Upper lobe of right lung (tissue), 1 donor: ENCODE results near the gene VPS13D. TPM values are rescaled to one million over a fixed set of nuclear protein-coding genes. Genes with fewer than 3 reads are reported as not detected.

ENCODE experiments used
- ATAC-seq: fragments of 200-7000 bp; cut with Tn5 transposase; one replicate; pipeline ENCODE4 v1.9.1; 2020; ENCODE audit warnings: mild to moderate bottlenecking, moderate library complexity
- DNase-seq: peaks from one replicate; pipeline ENCODE4 v3.0.0-alpha.2; 2020
- H3K27ac ChIP-seq: fragments of 200-600 bp; one replicate; pipeline ENCODE4 v1.8.0; 2022
- H3K27me3 ChIP-seq: fragments of 200-600 bp; one replicate; pipeline ENCODE4 v1.8.0; 2022; ENCODE audit warnings: mild to moderate bottlenecking
- H3K36me3 ChIP-seq: fragments of 200-600 bp; one replicate; pipeline ENCODE4 v1.8.0; 2022
- H3K4me1 ChIP-seq: fragments of 200-600 bp; one replicate; pipeline ENCODE4 v1.8.0; 2022
- H3K4me3 ChIP-seq: fragments of 200-600 bp; one replicate; pipeline ENCODE4 v1.8.0; 2022; ENCODE audit warnings: mild to moderate bottlenecking
- H3K9me3 ChIP-seq: fragments of 200-600 bp; one replicate; pipeline ENCODE4 v1.8.0; 2022
- CTCF ChIP-seq: fragments of 200-600 bp; IDR thresholded peaks from one replicate; pipeline ENCODE4 v1.8.0; 2022; ENCODE audit warnings: antibody characterized with exemption
- intact Hi-C: fragments of 100-400 bp; cut with DNase I; formaldehyde crosslinking; loops from one replicate; pipeline ENCODE4 v1.11.0; 2022
- total RNA-seq: library from RNA; stranded (reverse); fragmentation: NEBNext Ultra II Directional; extraction: Animal tissue kit (Norgen Biotek cat#: 25700); gene quantifications from one replicate; pipeline ENCODE4 v1.2.1, GENCODE V29; 2021
- donor health status: DM: no; HTN: yes; CAD: no; lungs with severe emphysema.

The VPS13D gene
- total RNA-seq, 1 donor from 2014 or later: 74.7 TPM

- Histone ChIP-seq H3K4me1 (peaks cover 15% of the 10 kb centered on the region), H3K36me3 (peaks cover 55% of the 10 kb centered on the region), H3K4me3 (no peak overlapping the region), H3K27ac (no peak overlapping the region), H3K9me3 (no peaks in the 10 kb centered on the region), H3K27me3 (no peaks in the 10 kb centered on the region)
- DNase-seq (no peak), ATAC-seq (no peak)
- intact Hi-C loops: no loop called here
- no peak for TF ChIP-seq CTCF
Observed at GRCh38 chr1:12336413-12336812, 106.6 kb downstream of the VPS13D start.

GRCh38 chr1:12338017-12338416, 108.2 kb downstream of the VPS13D start:
- no peak for TF ChIP-seq CTCF
- Histone ChIP-seq H3K27me3 (no peaks in the 10 kb centered on the region), H3K9me3 (no peaks in the 10 kb centered on the region), H3K4me3 (no peak overlapping the region), H3K4me1 (peaks cover 15% of the 10 kb centered on the region), H3K36me3 (peaks cover 44% of the 10 kb centered on the region), H3K27ac (no peak overlapping the region)
- ATAC-seq (no peak), DNase-seq (no peak)
- intact Hi-C loops: no loop called here

DNA sequence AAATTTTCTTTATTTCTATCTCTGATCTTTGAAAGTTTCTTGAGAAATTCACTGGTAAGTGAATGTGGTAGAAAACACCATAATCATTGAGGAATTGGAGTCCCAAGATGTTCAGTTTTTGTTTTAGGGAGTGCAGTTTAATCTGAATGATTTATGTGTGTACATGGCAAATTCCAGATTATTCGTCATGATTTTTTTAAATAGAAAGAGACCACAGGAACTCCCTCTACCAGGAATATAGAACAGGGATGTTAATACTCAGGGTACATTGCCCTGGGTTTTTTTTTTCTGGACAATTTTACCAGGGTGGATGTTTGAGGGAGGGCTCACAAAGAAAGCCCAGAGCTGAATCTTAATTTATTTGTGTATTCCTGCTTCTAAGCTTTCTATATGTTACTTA, 109.0 kb downstream of the VPS13D start:
- no peak overlapping the region for H3K27ac ChIP-seq
- no peaks in the 10 kb centered on the region for H3K27me3 ChIP-seq
- DNase-seq: no peak
- TF ChIP-seq CTCF: no peak
- ATAC-seq: no peak
- no peak overlapping the region for H3K4me3 ChIP-seq
- peaks cover 40% of the 10 kb centered on the region for H3K36me3 ChIP-seq
- no peaks in the 10 kb centered on the region for H3K9me3 ChIP-seq
- H3K4me1 ChIP-seq: peaks cover 19% of the 10 kb centered on the region
- intact Hi-C loops: no loop called here

DNA sequence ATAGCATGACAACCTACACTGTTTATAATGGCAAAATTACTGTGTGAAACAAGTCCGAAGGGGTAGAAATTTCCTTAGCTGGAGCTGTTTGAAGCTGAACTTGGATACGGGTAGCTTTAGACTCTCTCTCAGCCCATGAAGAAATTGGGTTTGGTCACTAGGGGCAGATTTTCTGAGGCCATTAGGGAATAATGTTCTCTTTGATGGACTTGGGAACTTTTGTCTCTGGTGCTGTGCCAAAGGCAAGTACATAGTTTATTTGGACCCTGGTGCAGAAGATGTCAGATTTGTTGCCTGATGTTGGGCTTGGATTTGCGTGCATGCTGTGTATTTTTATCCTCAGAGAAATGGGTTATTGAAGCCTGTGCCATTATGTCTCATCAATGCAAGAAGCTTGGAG, 109.6 kb downstream of the VPS13D start:
- Histone ChIP-seq H3K36me3 (peaks cover 34% of the 10 kb centered on the region), H3K4me1 (peaks cover 25% of the 10 kb centered on the region)
- no peak for TF ChIP-seq CTCF

DNA sequence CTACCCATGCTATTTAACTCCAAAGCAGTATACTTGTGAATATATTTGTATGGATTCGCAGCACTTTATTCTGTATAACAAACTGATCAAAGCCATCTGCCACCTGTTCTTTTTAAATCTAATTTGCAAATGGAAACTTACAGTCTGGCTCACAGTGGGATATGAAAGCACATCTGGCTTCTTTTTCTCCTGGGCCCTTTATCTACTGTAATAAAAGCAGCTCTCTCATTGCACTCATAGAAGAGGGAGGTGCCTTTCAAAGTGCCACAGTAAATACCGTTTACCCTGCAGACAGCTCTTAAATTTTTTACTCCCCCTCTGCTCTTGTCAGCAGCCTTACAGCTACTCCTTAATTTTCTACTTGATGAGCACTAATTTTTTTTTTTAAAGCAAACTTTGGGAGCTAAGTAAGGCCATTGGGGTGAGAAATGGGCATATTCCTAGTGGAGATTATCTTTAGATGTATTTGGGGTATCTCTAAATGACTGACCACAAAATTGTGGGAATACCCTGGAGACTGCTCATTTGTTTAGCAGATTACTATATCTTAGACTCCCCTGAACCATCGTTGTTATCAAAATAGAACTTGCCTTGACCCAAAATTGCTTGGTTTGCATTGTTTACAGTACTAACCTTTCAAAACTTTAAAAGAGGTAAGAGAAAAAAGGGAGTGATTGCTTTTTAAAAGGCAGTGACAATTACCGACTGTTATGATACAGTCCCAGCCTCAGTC, 110.1 kb downstream of the VPS13D start:
- TF ChIP-seq CTCF: no peak
- Histone ChIP-seq H3K27me3 (no peaks in the 10 kb centered on the region), H3K36me3 (peaks cover 28% of the 10 kb centered on the region), H3K4me3 (no peak overlapping the region), H3K27ac (no peak overlapping the region), H3K4me1 (peaks cover 31% of the 10 kb centered on the region), H3K9me3 (no peaks in the 10 kb centered on the region)
- intact Hi-C loops: no loop called here
- DNase-seq (no peak), ATAC-seq (no peak)

More for the DNA sequence above, 109.6 kb downstream of the VPS13D start:
- no peak for ATAC-seq
- no peaks in the 10 kb centered on the region for H3K27me3 ChIP-seq
- intact Hi-C loops: no loop called here
- H3K27ac ChIP-seq: no peak overlapping the region
- H3K4me3 ChIP-seq: no peak overlapping the region
- H3K9me3 ChIP-seq: no peaks in the 10 kb centered on the region
- no peak for DNase-seq

DNA sequence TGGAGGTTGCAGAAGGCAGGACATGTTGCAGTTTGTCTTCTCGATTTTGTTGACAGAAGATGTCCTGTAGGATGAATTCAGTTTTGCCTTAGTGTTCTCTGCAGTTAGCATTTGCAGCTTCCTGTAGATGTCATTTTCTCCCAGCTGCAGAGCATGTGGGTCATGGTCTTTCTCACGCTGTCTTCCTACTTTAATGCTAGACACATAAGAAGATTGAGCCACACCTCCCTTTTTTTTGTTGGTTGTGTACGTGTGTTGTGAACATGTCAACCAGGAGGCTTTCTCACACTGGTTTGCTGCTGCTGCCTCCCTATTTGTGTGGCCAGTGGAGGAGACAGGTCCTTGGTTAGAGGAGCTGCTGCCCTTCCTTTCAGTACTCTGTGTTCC, 110.7 kb downstream of the VPS13D start:
- intact Hi-C loops: no loop called here
- Histone ChIP-seq H3K27me3 (no peaks in the 10 kb centered on the region), H3K27ac (no peak overlapping the region), H3K4me3 (no peak overlapping the region), H3K9me3 (no peaks in the 10 kb centered on the region), H3K4me1 (peaks cover 36% of the 10 kb centered on the region), H3K36me3 (peaks cover 27% of the 10 kb centered on the region)
- no peak for DNase-seq
- ATAC-seq: no peak
- no peak for TF ChIP-seq CTCF
